ENCODE measurements around the gene MUCL1.

- no peak for TF ChIP-seq CTCF (IDR thresholded peaks at IDR 0.05)
- TF ChIP-seq EP300 (IDR thresholded peaks at IDR 0.05): no peak
- no peak for TF ChIP-seq POLR2A (IDR thresholded peaks at IDR 0.05)
Measured at GRCh38 chr12:54859502-54859901, 5.2 kb downstream of the MUCL1 start.
